Middle frontal gyrus (tissue), 1 donor: ENCODE results near the gene FLRT2.

Source experiments
- DNase-seq: peaks from one replicate; pipeline ENCODE4 v3.0.0-alpha.2; 2015; ENCODE audit warnings: low spot score; ENCODE audit errors: extremely low spot score

Gene FLRT2

GRCh38 chr14:85528897-85529631, 880 bp upstream of the FLRT2 start:
- DNase-seq, result no peak

GRCh38 chr14:85530626-85531025, 682 bp downstream of the FLRT2 start:
- no peak for DNase-seq

- no peak for DNase-seq
These were observed 1.2 kb downstream of the FLRT2 start for GRCh38 chr14:85531141-85531586.

- no peak for DNase-seq
These were observed 1.8 kb downstream of the FLRT2 start for GRCh38 chr14:85531587-85532373.

- no peak for DNase-seq
These were observed 2.6 kb downstream of the FLRT2 start for GRCh38 chr14:85532374-85533022.

- peak; percentile 56 for DNase-seq
These were observed 3.3 kb downstream of the FLRT2 start for GRCh38 chr14:85533023-85533860.

- DNase-seq, result no peak
These were observed 3.9 kb downstream of the FLRT2 start for GRCh38 chr14:85533861-85534291.

GRCh38 chr14:85534458-85535293, 4.7 kb downstream of the FLRT2 start:
- no peak for DNase-seq

GRCh38 chr14:85535321-85535720, 5.4 kb downstream of the FLRT2 start:
- DNase-seq, result no peak

GRCh38 chr14:85535991-85536832, 6.3 kb downstream of the FLRT2 start:
- DNase-seq, result no peak

- DNase-seq, result no peak
These were observed 6.9 kb downstream of the FLRT2 start for GRCh38 chr14:85536833-85537190.

- no peak for DNase-seq
These were observed 7.6 kb downstream of the FLRT2 start for GRCh38 chr14:85537526-85537925.

GRCh38 chr14:85538636-85539035, 8.7 kb downstream of the FLRT2 start:
- DNase-seq, result no peak

GRCh38 chr14:85539510-85539909, 9.6 kb downstream of the FLRT2 start:
- no peak for DNase-seq

GRCh38 chr14:85542623-85543022, 12.7 kb downstream of the FLRT2 start:
- no peak for DNase-seq

- DNase-seq, result no peak
These were observed 15.8 kb downstream of the FLRT2 start for GRCh38 chr14:85545738-85546137.

- no peak for DNase-seq
These were observed 16.4 kb downstream of the FLRT2 start for GRCh38 chr14:85546390-85546789.

- no peak for DNase-seq
These were observed 19.8 kb downstream of the FLRT2 start for GRCh38 chr14:85549697-85550096.

GRCh38 chr14:85554106-85554505, 24.2 kb downstream of the FLRT2 start:
- DNase-seq, result no peak
